ENCODE results near the gene ALB.

Gene ALB

DNA sequence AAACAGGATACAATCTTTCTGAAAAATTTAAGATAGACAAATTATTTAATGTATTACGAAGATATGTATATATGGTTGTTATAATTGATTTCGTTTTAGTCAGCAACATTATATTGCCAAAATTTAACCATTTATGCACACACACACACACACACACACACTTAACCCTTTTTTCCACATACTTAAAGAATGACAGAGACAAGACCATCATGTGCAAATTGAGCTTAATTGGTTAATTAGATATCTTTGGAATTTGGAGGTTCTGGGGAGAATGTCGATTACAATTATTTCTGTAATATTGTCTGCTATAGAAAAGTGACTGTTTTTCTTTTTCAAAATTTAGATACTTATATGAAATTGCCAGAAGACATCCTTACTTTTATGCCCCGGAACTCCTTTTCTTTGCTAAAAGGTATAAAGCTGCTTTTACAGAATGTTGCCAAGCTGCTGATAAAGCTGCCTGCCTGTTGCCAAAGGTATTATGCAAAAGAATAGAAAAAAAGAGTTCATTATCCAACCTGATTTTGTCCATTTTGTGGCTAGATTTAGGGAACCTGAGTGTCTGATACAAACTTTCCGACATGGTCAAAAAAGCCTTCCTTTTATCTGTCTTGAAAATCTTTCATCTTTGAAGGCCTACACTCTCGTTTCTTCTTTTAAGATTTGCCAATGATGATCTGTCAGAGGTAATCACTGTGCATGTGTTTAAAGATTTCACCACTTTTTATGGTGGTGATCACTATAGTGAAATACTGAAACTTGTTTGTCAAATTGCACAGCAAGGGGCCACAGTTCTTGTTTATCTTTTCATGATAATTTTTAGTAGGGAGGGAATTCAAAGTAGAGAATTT is 5.2 kb downstream of the ALB start:
- DNase-seq, result no peak

DNA sequence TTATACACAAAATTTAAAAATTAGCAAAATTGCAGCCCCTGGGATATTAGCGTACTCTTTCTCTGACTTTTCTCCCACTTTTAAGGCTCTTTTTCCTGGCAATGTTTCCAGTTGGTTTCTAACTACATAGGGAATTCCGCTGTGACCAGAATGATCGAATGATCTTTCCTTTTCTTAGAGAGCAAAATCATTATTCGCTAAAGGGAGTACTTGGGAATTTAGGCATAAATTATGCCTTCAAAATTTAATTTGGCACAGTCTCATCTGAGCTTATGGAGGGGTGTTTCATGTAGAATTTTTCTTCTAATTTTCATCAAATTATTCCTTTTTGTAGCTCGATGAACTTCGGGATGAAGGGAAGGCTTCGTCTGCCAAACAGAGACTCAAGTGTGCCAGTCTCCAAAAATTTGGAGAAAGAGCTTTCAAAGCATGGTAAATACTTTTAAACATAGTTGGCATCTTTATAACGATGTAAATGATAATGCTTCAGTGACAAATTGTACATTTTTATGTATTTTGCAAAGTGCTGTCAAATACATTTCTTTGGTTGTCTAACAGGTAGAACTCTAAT is 6.0 kb downstream of the ALB start:
- no peak for DNase-seq

DNA sequence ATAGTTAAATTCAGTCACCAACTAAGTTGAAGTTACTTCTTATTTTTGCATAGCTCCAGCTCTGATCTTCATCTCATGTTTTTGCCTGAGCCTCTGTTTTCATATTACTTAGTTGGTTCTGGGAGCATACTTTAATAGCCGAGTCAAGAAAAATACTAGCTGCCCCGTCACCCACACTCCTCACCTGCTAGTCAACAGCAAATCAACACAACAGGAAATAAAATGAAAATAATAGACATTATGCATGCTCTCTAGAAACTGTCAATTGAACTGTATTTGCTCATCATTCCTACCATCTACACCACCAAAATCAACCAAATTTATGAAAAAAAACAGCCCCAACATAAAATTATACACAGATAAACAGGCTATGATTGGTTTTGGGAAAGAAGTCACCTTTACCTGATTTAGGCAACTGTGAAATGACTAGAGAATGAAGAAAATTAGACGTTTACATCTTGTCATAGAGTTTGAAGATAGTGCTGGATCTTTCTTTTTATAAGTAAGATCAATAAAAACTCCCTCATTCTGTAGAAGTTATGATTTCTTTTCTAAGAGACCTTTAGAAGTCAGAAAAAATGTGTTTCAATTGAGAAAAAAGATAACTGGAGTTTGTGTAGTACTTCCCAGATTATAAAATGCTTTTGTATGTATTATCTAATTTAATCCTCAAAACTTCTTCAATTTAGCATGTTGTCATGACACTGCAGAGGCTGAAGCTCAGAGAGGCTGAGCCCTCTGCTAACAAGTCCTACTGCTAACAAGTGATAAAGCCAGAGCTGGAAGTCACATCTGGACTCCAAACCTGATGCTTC is 7.0 kb downstream of the ALB start:
- DNase-seq, result no peak

DNA sequence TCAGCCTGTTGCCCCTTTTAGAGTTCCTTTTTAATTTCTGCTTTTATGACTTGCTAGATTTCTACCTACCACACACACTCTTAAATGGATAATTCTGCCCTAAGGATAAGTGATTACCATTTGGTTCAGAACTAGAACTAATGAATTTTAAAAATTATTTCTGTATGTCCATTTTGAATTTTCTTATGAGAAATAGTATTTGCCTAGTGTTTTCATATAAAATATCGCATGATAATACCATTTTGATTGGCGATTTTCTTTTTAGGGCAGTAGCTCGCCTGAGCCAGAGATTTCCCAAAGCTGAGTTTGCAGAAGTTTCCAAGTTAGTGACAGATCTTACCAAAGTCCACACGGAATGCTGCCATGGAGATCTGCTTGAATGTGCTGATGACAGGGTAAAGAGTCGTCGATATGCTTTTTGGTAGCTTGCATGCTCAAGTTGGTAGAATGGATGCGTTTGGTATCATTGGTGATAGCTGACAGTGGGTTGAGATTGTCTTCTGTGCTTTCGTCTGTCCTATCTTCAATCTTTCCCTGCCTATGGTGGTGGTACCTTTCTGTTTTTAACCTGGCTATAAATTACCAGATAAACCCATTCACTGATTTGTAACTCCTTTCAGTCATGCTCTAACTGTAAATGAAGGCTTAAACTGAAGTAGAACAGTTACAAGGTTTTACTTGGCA is 7.8 kb downstream of the ALB start:
- no peak for DNase-seq

DNA sequence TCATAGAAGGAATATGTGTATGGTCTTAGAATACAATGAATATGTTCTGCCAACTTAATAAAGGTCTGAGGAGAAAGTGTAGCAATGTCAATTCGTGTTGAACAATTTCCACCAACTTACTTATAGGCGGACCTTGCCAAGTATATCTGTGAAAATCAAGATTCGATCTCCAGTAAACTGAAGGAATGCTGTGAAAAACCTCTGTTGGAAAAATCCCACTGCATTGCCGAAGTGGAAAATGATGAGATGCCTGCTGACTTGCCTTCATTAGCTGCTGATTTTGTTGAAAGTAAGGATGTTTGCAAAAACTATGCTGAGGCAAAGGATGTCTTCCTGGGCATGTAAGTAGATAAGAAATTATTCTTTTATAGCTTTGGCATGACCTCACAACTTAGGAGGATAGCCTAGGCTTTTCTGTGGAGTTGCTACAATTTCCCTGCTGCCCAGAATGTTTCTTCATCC is 9.2 kb downstream of the ALB start:
- no peak for DNase-seq

DNA sequence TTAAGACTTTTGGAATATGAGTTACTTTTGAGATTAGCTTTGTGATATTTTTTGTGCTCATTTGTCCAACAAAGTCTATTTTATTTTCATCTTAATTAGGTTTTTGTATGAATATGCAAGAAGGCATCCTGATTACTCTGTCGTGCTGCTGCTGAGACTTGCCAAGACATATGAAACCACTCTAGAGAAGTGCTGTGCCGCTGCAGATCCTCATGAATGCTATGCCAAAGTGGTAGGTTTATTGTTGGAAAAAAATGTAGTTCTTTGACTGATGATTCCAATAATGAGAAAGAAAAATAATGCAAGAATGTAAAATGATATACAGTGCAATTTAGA is 10.8 kb downstream of the ALB start:
- DNase-seq, result no peak

DNA sequence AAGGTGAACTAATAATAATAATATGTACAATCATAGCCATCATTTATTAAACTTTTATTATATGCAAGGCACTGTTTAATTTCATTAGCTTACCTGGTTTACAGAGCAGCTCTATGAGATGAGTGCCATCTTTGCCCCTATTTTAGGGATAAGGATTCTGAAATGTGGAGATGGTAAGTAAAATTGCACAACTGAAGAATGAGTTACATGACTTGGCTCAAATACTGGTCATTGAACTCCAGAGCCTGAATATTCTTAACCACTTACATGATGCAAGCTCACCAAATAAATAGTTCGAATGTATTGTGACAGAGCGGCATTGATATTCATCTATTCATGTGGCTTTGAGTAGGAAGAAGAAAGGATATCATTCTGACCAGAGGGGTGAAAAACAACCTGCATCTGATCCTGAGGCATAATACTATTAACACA is 11.7 kb downstream of the ALB start:
- DNase-seq, result no peak

DNA sequence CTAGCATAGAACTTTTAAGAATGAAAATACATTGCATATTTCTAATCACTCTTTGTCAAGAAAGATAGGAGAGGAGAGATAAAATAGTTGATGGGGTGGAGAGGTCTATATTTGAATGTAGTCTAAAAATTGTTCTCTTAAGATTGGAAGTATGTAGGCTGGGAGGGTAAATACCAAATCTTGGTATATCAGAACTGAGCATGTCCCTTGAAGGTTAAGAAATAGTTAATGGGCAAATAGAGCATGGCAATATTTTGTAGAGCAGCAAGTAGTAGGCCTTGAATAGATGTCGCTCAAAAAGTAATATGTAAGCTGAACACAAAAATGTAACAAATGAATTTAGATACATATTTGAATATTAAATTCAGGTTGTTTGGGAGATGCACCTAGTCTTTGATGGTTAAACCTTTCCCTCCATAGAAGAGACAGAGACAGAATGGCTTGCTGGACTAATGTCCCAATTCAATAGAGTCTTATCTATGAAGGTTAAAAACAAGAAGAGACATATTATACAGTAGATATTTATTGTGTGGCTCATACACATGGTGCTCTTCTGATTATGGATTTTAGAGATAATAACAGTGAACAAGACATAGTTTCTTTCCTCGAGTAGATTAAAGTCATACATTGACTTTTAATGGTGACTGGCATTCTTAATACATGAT is 12.5 kb downstream of the ALB start:
- DNase-seq, result no peak

DNA sequence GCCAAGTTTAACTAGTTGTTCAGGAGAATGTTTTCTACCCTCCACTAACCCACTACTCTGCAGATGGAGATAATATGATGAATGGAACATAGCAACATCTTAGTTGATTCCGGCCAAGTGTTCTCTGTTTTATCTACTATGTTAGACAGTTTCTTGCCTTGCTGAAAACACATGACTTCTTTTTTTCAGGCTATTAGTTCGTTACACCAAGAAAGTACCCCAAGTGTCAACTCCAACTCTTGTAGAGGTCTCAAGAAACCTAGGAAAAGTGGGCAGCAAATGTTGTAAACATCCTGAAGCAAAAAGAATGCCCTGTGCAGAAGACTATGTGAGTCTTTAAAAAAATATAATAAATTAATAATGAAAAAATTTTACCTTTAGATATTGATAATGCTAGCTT is 13.3 kb downstream of the ALB start:
- no peak for DNase-seq

DNA sequence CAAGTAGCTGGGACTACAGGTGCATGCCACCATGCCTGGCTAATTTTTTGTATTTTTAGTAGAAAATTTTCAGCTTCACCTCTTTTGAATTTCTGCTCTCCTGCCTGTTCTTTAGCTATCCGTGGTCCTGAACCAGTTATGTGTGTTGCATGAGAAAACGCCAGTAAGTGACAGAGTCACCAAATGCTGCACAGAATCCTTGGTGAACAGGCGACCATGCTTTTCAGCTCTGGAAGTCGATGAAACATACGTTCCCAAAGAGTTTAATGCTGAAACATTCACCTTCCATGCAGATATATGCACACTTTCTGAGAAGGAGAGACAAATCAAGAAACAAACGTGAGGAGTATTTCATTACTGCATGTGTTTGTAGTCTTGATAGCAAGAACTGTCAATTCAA is 13.9 kb downstream of the ALB start:
- DNase-seq, result no peak

DNA sequence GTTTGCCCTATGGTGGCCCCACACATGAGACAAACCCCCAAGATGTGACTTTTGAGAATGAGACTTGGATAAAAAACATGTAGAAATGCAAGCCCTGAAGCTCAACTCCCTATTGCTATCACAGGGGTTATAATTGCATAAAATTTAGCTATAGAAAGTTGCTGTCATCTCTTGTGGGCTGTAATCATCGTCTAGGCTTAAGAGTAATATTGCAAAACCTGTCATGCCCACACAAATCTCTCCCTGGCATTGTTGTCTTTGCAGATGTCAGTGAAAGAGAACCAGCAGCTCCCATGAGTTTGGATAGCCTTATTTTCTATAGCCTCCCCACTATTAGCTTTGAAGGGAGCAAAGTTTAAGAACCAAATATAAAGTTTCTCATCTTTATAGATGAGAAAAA is 14.6 kb downstream of the ALB start:
- DNase-seq, result no peak

DNA sequence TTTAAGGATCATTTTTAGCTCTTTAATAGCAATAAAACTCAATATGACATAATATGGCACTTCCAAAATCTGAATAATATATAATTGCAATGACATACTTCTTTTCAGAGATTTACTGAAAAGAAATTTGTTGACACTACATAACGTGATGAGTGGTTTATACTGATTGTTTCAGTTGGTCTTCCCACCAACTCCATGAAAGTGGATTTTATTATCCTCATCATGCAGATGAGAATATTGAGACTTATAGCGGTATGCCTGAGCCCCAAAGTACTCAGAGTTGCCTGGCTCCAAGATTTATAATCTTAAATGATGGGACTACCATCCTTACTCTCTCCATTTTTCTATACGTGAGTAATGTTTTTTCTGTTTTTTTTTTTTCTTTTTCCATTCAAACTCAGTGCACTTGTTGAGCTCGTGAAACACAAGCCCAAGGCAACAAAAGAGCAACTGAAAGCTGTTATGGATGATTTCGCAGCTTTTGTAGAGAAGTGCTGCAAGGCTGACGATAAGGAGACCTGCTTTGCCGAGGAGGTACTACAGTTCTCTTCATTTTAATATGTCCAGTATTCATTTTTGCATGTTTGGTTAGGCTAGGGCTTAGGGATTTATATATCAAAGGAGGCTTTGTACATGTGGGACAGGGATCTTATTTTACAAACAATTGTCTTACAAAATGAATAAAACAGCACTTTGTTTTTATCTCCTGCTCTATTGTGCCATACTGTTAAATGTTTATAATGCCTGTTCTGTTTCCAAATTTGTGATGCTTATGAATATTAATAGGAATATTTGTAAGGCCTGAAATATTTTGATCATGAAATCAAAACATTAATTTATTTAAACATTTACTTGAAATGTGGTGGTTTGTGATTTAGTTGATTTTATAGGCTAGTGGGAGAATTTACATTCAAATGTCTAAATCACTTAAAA is 15.3 kb downstream of the ALB start:
- DNase-seq, result no peak

DNA sequence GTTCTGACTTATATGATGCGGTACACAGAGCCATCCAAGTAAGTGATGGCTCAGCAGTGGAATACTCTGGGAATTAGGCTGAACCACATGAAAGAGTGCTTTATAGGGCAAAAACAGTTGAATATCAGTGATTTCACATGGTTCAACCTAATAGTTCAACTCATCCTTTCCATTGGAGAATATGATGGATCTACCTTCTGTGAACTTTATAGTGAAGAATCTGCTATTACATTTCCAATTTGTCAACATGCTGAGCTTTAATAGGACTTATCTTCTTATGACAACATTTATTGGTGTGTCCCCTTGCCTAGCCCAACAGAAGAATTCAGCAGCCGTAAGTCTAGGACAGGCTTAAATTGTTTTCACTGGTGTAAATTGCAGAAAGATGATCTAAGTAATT is 16.5 kb downstream of the ALB start:
- no peak for DNase-seq

DNA sequence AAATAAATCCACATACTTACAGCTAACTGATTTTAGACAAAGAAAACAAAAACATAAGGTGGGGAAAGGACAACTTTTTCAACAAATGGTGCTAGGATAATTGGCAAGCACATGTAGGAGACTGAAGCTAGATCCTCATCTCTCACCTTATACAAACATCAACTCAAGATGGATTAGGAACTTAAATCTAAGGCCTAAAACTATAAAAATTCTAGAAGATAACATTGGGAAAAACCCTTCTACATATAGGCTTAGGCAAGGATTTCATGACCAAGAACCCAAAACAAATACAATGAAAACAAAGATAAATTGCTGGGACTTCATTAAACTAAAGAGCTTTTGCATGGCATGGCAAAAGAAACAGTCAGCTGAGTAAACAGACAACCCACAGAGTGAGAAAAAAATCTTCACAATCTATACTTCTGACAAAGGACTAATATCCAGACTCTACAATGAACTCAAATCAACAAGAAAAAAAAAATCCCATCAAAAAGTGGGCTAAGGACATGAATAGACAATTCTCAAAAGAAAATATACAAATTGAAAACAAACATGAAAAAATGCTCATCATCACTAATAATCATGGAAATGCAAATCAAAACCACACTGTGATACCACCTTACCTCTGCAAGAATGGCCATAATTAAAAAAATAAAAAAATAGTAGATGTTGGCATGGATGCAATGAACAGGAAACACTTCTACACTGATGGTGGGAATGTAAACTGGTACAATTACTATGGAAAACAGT is 17.8 kb downstream of the ALB start:
- no peak for DNase-seq

DNA sequence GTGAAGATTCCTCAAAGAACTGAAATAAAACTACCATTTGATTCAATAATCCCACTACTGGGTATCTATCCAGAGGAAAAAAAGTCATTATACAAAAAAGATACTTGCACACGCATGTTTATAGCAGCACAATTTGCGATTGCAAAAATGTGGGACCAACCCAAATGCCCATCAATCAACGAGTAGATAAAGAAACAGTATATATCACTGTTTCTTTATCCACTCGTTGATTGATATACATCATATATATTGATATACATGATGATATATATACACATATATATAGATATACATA is 18.3 kb downstream of the ALB start:
- no peak for DNase-seq

DNA sequence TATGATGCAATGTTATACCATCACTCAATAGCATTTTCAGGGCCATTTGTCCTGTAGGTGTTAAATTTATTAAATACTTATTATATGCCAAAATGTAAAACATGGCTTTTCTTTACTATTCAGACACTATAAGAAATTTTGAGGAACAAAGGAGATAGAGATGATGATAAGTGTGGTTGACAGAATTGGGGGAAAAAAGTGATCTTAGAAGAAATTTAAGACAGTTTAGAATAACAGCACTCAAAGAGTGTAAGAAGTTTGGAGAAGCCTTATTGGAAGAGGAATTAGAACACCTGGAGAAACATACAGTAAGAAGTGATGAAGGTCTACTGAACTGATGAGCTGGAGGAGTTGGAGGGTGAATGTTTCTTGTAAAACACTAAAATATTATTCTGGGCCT is 19.1 kb downstream of the ALB start:
- DNase-seq, result no peak

DNA sequence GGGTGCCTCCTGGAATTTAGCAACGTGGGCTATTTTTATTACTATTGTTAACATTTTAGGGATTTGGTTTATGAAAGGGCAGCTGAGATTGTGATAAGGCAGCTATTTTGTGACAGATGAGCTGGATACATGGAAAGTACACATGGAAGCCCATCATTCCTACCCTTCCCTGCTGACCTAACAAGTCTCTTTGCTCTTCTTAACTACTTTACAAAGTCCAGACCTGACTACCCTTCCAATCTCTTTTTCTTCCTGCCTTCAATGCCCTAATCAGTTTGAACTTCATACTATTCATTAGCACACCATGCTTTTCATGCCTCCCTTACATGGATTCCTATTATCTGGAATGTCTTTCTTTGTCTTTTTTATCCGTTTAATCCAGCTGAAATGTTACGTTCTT is 22.6 kb downstream of the ALB start:
- DNase-seq, result no peak

DNA sequence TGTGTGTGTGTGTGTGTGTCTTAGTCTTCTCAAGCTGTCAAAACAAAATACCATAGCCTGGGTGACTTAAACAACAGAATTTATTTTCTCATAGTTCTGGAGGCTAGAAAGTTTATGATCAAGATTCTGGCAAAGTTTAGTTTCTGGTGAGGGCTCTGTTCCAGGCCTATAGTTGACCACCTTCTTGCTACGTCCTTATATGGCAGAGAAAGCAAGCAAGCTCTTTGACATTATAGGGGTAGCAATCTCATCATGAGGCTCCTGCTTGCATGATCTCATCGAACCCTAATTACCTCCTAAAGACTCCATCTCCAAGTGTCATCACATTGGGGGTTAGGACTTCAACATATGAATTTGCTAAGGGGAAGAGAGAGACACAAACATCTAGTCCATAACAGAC is 25.0 kb downstream of the ALB start:
- no peak for DNase-seq

DNA sequence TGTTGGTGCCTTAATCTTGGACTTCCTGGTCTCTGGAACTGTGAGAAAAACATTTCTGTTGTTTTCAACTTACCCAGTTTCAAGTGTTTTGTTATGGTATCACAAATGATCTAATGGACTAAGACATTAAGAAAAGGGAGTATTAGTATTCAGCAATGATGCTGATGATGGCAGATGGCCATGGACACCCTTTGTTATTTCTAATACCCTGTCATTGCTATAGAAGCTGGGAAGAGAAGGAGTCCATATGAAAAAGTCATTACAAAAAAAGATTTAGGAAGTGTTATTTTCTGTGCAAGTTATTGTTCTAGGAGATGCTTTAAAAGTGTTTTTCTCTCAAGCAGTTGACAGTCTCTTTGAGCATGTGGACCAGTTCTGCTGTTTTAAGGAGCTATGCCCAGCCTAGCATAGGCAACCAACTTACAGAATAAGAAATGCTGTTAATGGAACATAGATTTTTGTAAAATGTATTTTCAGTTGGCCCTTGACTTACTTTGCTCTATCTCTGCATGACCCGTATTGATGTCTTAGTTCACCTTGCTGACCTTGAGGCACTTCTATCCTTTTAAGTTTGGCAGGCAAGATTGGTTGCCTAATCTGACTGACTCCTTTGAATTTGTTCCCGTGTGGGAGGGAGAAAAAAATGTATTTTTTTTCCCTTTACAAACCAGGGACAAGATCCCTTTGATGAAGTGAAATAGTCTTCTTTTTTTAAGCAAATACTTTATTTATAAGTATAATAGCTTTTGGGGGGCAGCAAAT is 25.9 kb downstream of the ALB start:
- no peak for DNase-seq

DNA sequence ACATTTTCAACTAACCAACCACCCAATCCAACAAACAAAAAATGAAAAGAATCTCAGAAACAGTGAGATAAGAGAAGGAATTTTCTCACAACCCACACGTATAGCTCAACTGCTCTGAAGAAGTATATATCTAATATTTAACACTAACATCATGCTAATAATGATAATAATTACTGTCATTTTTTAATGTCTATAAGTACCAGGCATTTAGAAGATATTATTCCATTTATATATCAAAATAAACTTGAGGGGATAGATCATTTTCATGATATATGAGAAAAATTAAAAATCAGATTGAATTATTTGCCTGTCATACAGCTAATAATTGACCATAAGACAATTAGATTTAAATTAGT is 27.7 kb downstream of the ALB start:
- no peak for DNase-seq

Measured in activated T-cell treated with anti-CD3 and anti-CD28 coated beads, Interleukin-2, amount 50 U/mL, for 48 hours (primary cell).